Posterior cingulate gyrus (tissue), 11 donors: ENCODE measurements around the gene KCTD21.

ENCODE experiments used
- DNase-seq, 10 donors: peaks; one replicate each; pipeline versions ENCODE4 v3.0.0 to v3.0.0-alpha.2; 2020 to 2021; ENCODE audit warnings: mixed read lengths in 3 of 10
- intact Hi-C: fragments of 100-400 bp; cut with DNase I; formaldehyde crosslinking; loops from one replicate; pipeline ENCODE4 v1.15.1; 2023

KCTD21 gene

GRCh38 chr11:78150754-78151153 is 37.7 kb downstream of the KCTD21 start:
- intact Hi-C loops, result no loop called here

GRCh38 chr11:78150346-78150745 is 38.1 kb downstream of the KCTD21 start:
- DNase-seq, result peak in 1 of 10 donors; percentile 21
- intact Hi-C loops, result no loop called here

More at GRCh38 chr11:78150754-78151153, 37.7 kb downstream of the KCTD21 start:
- DNase-seq, result no peak

- DNase-seq, result peak in 4 of 10 donors; percentile 27 to 86 (median 40)
- intact Hi-C loops, result loop anchor here (2.0 to 5.0 kb wide), 2 partner anchors 283 to 415 kb away; no protein-coding TSS in a partner anchor
Observed at GRCh38 chr11:78149646-78150045, 38.8 kb downstream of the KCTD21 start.

- DNase-seq, result no peak
- intact Hi-C loops, result loop anchor here (2.0 to 5.0 kb wide), 2 partner anchors 284 to 417 kb away; no protein-coding TSS in a partner anchor
Observed at GRCh38 chr11:78147807-78148206, 40.6 kb downstream of the KCTD21 start.

GRCh38 chr11:78145511-78146025 is 42.9 kb downstream of the KCTD21 start:
- no peak for DNase-seq
- intact Hi-C loops, result loop anchor here (5.0 kb wide), 1 partner anchor 287 kb away; no protein-coding TSS in a partner anchor

GRCh38 chr11:78140392-78141077 is 47.9 kb downstream of the KCTD21 start:
- no peak for DNase-seq
- intact Hi-C loops, result no loop called here

GRCh38 chr11:78139422-78140391 is 48.7 kb downstream of the KCTD21 start, which contains the start of gene ALG8:
Gene ALG8 (minus strand): TSS chr11:78139626. CDS start chr11:78139588, 38 bp downstream.
- intact Hi-C loops, result loop anchor here (5.0 kb wide), 1 partner anchor 433 kb away; the partner anchor contains the start of gene NARS2
- peak; percentile 88 to 99 (median 92) for DNase-seq

- intact Hi-C loops, result loop anchor here (5.0 kb wide), 1 partner anchor 433 kb away; the partner anchor contains the start of gene NARS2
- no peak for DNase-seq
Observed at GRCh38 chr11:78138694-78139421, 49.6 kb downstream of the KCTD21 start.

GRCh38 chr11:78138291-78138690 is 50.1 kb downstream of the KCTD21 start:
- intact Hi-C loops, result loop anchor here (5.0 kb wide), 1 partner anchor 434 kb away; the partner anchor contains the start of gene NARS2
- no peak for DNase-seq

- intact Hi-C loops, result no loop called here
Observed at GRCh38 chr11:78132475-78132874, 56.0 kb downstream of the KCTD21 start.

GRCh38 chr11:78131956-78132355 is 56.5 kb downstream of the KCTD21 start:
- intact Hi-C loops, result no loop called here

More at GRCh38 chr11:78132475-78132874, 56.0 kb downstream of the KCTD21 start:
- no peak for DNase-seq

GRCh38 chr11:78127403-78127802 is 61.0 kb downstream of the KCTD21 start:
- intact Hi-C loops, result no loop called here
- DNase-seq, result no peak

More at GRCh38 chr11:78131956-78132355, 56.5 kb downstream of the KCTD21 start:
- no peak for DNase-seq
